ENCODE measurements around the gene CACNA1D.

Gene CACNA1D

DNA sequence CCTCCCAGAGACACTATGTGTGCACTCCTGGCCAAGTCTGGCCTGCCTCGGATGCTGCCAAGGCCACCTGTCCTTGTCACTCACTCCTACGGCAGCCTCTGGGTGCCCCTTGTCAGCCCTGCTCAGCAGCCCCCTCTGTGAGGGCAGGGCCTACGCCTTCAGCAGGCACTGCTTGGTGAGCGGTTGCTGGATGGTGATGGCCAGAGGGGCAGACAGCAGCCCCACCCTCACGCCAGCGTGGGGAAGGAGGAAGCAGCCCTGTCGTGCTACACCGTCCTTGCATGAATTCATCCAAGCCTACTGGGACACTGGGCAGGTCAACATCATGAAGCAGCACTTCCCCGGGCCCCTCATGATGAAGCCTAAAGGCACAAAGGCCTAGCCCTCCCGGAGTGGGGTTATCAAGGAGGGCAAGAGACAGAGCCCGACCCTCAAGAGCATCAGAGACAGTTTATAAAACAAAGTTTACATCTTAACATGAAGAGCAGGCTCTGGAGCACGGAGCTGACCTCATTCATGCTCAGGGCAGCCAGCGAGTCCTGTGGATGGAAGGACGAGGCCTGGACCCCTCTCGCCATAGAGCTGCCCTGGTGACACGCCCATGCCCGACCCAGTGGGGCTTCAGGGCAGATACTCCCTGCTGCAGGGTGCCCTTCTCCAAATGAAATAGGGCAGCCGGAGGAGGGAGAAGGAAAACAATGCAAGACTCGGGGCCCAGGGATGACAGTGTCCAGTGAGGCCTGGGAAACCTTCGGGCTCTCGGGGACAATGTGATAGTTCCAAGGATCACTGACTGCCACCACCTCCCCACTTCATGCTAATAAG lies 326.6 kb downstream of the CACNA1D start:
- H3K27ac ChIP-seq (ENCODE audit: insufficient read depth, low read depth, low read length, poor library complexity, severe bottlenecking) = no peak overlapping the region
- 93 to 94% methylated on average over 21 of the region's 21 CpGs for WGBS, 2 experiments
- H3K4me1 ChIP-seq (ENCODE audit: control insufficient read depth, insufficient read depth, low read length) = peaks cover 4% of the 10 kb centered on the region
- no peak overlapping the region for H3K4me3 ChIP-seq (ENCODE audit: insufficient read depth, low read depth, low read length)
- no peaks in the 10 kb centered on the region for H3K27me3 ChIP-seq (ENCODE audit: control insufficient read depth, insufficient read depth, low read length, poor library complexity, severe bottlenecking)
- H3K9me3 ChIP-seq (ENCODE audit: control insufficient read depth, low read length) = no peaks in the 10 kb centered on the region
- H3K36me3 ChIP-seq (ENCODE audit: control insufficient read depth, insufficient read depth, low read length) = no peaks in the 10 kb centered on the region

DNA sequence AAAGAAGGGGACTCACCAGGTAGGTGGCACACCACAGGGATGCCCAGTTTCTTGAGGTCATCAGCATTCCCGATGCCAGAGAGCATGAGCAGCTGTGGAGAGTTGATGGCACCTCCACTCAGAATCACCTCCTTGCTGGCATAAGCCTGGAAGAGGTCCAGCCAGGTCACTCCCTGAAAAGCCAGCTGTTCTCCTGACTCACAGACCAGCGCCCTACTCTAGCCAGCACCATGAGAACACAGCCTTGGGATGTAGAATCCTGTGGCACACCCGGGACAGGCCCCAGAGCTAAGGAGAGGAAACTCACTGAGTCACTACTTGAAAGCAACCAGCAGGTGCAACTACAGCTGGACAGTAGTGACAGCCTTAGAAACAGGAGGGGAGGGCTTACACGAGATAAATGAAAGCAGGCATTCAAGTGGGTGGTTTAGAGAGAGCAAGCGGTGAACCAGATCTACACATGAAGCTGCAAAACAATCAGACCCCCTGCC lies 327.3 kb downstream of the CACNA1D start:
- 81 to 83% methylated on average over 4 to 5 of the region's 5 CpGs for WGBS, 2 experiments
- Histone ChIP-seq H3K4me1 (ENCODE audit: control insufficient read depth, insufficient read depth, low read length) (peaks cover 4% of the 10 kb centered on the region), H3K27ac (ENCODE audit: insufficient read depth, low read depth, low read length, poor library complexity, severe bottlenecking) (no peak overlapping the region), H3K36me3 (ENCODE audit: control insufficient read depth, insufficient read depth, low read length) (no peaks in the 10 kb centered on the region), H3K9me3 (ENCODE audit: control insufficient read depth, low read length) (no peaks in the 10 kb centered on the region), H3K4me3 (ENCODE audit: insufficient read depth, low read depth, low read length) (no peak overlapping the region), H3K27me3 (ENCODE audit: control insufficient read depth, insufficient read depth, low read length, poor library complexity, severe bottlenecking) (no peaks in the 10 kb centered on the region)

DNA sequence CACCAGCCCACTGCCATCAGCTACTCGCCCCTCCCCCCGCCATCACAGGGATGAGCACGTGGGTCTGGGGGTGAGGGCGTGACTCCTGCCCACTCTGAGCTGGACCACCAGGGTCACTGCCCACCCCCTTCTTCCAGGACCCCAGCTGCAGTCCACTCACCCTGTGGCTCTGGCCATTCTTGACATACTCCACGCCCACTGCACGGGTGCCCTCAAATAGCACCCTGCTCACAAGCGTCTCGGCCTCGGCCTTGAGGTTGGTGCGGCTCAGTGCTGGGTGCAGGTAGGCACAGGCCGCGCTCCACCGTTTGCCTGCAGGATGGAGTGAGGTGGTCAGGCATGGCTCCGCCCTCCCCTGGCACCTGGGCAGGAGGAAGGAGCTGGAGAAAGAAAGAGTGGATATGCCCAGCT lies 327.9 kb downstream of the CACNA1D start:
- no peaks in the 10 kb centered on the region for H3K27me3 ChIP-seq (ENCODE audit: control insufficient read depth, insufficient read depth, low read length, poor library complexity, severe bottlenecking)
- WGBS, 2 experiments = 87 to 93% methylated on average over 14 of the region's 14 CpGs
- peaks cover 4% of the 10 kb centered on the region for H3K4me1 ChIP-seq (ENCODE audit: control insufficient read depth, insufficient read depth, low read length)
- no peak overlapping the region for H3K27ac ChIP-seq (ENCODE audit: insufficient read depth, low read depth, low read length, poor library complexity, severe bottlenecking)
- H3K4me3 ChIP-seq (ENCODE audit: insufficient read depth, low read depth, low read length) = no peak overlapping the region
- H3K36me3 ChIP-seq (ENCODE audit: control insufficient read depth, insufficient read depth, low read length) = no peaks in the 10 kb centered on the region
- H3K9me3 ChIP-seq (ENCODE audit: control insufficient read depth, low read length) = no peaks in the 10 kb centered on the region

DNA sequence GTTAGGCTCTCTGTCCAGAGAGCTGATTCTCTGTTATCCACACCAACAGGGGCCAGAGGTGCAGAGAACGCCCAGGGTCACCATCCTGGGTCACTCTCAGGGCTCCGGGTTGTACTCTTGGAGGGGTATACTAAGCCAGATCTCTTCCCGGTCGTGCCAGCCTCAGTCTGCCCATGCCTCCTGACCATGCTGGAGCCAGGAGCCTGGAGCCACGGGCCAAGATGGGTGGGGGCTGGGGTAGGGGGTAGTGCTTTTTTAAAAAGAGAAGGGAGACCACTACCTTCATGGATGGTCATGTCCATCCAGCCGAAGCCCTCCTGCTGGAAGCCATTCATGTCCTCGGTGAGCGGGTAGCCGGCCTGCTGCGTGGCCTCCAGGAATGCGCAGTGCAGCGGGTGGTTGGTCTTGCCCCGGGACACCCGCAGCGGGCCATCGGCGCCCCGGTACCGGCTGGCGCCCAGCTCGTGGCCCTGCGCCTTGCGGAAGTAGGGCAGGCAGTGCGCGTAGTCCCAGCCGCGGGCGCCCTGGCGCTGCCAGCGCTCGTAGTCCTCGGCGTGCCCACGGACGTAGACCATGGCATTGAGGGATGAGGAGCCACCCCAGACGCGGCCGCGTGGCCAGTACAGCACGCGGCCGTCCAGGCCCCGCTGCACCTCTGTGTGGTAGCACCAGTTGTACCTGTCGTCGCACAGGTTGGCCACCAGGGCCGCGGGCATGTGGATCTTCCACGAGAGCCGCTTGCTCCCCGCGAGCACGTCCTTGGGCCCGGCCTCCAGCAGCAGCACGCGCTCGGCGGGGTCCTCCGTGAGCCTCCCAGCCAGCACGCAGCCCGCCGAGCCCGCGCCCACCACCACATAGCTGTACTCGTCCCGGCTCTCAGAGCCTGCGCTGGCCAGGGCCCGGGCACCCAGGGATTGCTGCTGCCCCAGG lies 328.9 kb downstream of the CACNA1D start:
- H3K27me3 ChIP-seq (ENCODE audit: control insufficient read depth, insufficient read depth, low read length, poor library complexity, severe bottlenecking) = no peaks in the 10 kb centered on the region
- no peaks in the 10 kb centered on the region for H3K36me3 ChIP-seq (ENCODE audit: control insufficient read depth, insufficient read depth, low read length)
- H3K4me1 ChIP-seq (ENCODE audit: control insufficient read depth, insufficient read depth, low read length) = peaks cover 4% of the 10 kb centered on the region
- no peak overlapping the region for H3K4me3 ChIP-seq (ENCODE audit: insufficient read depth, low read depth, low read length)
- WGBS, 2 experiments = 95% methylated on average over 67 of the region's 67 CpGs
- no peaks in the 10 kb centered on the region for H3K9me3 ChIP-seq (ENCODE audit: control insufficient read depth, low read length)
- no peak overlapping the region for H3K27ac ChIP-seq (ENCODE audit: insufficient read depth, low read depth, low read length, poor library complexity, severe bottlenecking)

GRCh38 chr3:53823956-53824657 lies 329.7 kb downstream of the CACNA1D start:
- Histone ChIP-seq H3K9me3 (ENCODE audit: control insufficient read depth, low read length) (no peaks in the 10 kb centered on the region), H3K27ac (ENCODE audit: insufficient read depth, low read depth, low read length, poor library complexity, severe bottlenecking) (no peak overlapping the region), H3K36me3 (ENCODE audit: control insufficient read depth, insufficient read depth, low read length) (no peaks in the 10 kb centered on the region), H3K4me3 (ENCODE audit: insufficient read depth, low read depth, low read length) (no peak overlapping the region), H3K27me3 (ENCODE audit: control insufficient read depth, insufficient read depth, low read length, poor library complexity, severe bottlenecking) (no peaks in the 10 kb centered on the region), H3K4me1 (ENCODE audit: control insufficient read depth, insufficient read depth, low read length) (peaks cover 4% of the 10 kb centered on the region)
- 78 to 79% methylated on average over 10 of the region's 10 CpGs for WGBS, 2 experiments

- no peaks in the 10 kb centered on the region for H3K27me3 ChIP-seq (ENCODE audit: control insufficient read depth, insufficient read depth, low read length, poor library complexity, severe bottlenecking)
- H3K27ac ChIP-seq (ENCODE audit: insufficient read depth, low read depth, low read length, poor library complexity, severe bottlenecking) = no peak overlapping the region
- H3K9me3 ChIP-seq (ENCODE audit: control insufficient read depth, low read length) = no peaks in the 10 kb centered on the region
- WGBS, 2 experiments = 90 to 92% methylated on average over 4 of the region's 4 CpGs
- H3K36me3 ChIP-seq (ENCODE audit: control insufficient read depth, insufficient read depth, low read length) = no peaks in the 10 kb centered on the region
- H3K4me1 ChIP-seq (ENCODE audit: control insufficient read depth, insufficient read depth, low read length) = peaks cover 4% of the 10 kb centered on the region
- no peak overlapping the region for H3K4me3 ChIP-seq (ENCODE audit: insufficient read depth, low read depth, low read length)
Measured at GRCh38 chr3:53824795-53825194, 330.4 kb downstream of the CACNA1D start.

GRCh38 chr3:53826048-53826447 lies 331.6 kb downstream of the CACNA1D start:
- H3K27ac ChIP-seq (ENCODE audit: insufficient read depth, low read depth, low read length, poor library complexity, severe bottlenecking) = no peak overlapping the region
- WGBS, 2 experiments = 89 to 92% methylated on average over 1 of the region's 1 CpG
- H3K4me1 ChIP-seq (ENCODE audit: control insufficient read depth, insufficient read depth, low read length) = peaks cover 4% of the 10 kb centered on the region
- no peaks in the 10 kb centered on the region for H3K27me3 ChIP-seq (ENCODE audit: control insufficient read depth, insufficient read depth, low read length, poor library complexity, severe bottlenecking)
- no peaks in the 10 kb centered on the region for H3K36me3 ChIP-seq (ENCODE audit: control insufficient read depth, insufficient read depth, low read length)
- H3K9me3 ChIP-seq (ENCODE audit: control insufficient read depth, low read length) = no peaks in the 10 kb centered on the region
- H3K4me3 ChIP-seq (ENCODE audit: insufficient read depth, low read depth, low read length) = no peak overlapping the region

DNA sequence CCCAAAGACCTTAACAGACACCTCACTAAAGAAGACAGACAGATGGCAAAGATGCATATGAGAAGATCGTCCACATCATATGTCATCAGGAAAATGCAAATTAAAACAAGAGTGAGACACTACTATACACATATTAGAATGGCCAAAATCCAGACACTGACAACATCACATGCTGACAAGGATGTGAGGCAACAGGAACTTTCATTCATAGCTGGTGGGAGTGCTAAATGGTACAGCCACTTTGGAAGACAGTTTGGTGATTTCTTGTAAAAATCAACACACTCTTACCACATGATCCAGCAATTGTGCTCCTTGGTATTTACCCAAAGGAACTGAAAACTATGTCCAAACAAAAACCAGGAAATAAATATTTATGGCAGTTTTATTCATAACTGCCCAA lies 334.2 kb downstream of the CACNA1D start:
- H3K4me1 ChIP-seq (ENCODE audit: control insufficient read depth, insufficient read depth, low read length) = no peaks in the 10 kb centered on the region
- 75 to 80% methylated on average over 1 of the region's 1 CpG for WGBS, 2 experiments
- no peak overlapping the region for H3K27ac ChIP-seq (ENCODE audit: insufficient read depth, low read depth, low read length, poor library complexity, severe bottlenecking)

GRCh38 chr3:53829605-53830004 lies 335.2 kb downstream of the CACNA1D start:
- Histone ChIP-seq H3K27me3 (ENCODE audit: control insufficient read depth, insufficient read depth, low read length, poor library complexity, severe bottlenecking) (no peaks in the 10 kb centered on the region), H3K36me3 (ENCODE audit: control insufficient read depth, insufficient read depth, low read length) (no peaks in the 10 kb centered on the region), H3K27ac (ENCODE audit: insufficient read depth, low read depth, low read length, poor library complexity, severe bottlenecking) (no peak overlapping the region), H3K4me3 (ENCODE audit: insufficient read depth, low read depth, low read length) (no peak overlapping the region), H3K4me1 (ENCODE audit: control insufficient read depth, insufficient read depth, low read length) (no peaks in the 10 kb centered on the region), H3K9me3 (ENCODE audit: control insufficient read depth, low read length) (no peaks in the 10 kb centered on the region)
- 74 to 83% methylated on average over 2 of the region's 2 CpGs for WGBS, 2 experiments

More for the DNA sequence above, 334.2 kb downstream of the CACNA1D start:
- H3K36me3 ChIP-seq (ENCODE audit: control insufficient read depth, insufficient read depth, low read length) = no peaks in the 10 kb centered on the region
- no peak overlapping the region for H3K4me3 ChIP-seq (ENCODE audit: insufficient read depth, low read depth, low read length)
- no peaks in the 10 kb centered on the region for H3K9me3 ChIP-seq (ENCODE audit: control insufficient read depth, low read length)
- no peaks in the 10 kb centered on the region for H3K27me3 ChIP-seq (ENCODE audit: control insufficient read depth, insufficient read depth, low read length, poor library complexity, severe bottlenecking)
